Tibial artery (tissue), 4 donors: ENCODE results near the gene RAB11B.
A peak's percentile ranks its signal among the peaks of the same experiment; 100 is the strongest.
"Not testable (repeated sequence)": the region's sequence is repeated elsewhere in the genome, so short reads cannot be mapped to it uniquely, and the experiment has no call there.

ENCODE experiments used
- DNase-seq, 2 donors: peaks; one replicate each; pipeline ENCODE4 v3.0.0-alpha.2; 2019
- H3K27ac ChIP-seq, 2 donors: fragments of 200-600 bp; sonication (generic) in 1 of 2; 1 replicate in 1 of 2; 2 replicates in 1 of 2; pipeline ENCODE4 v1.5.1; 2018 to 2019; ENCODE audit warnings: mild to moderate bottlenecking in 1 of 2
- H3K27me3 ChIP-seq, 2 donors: fragments of 200-600 bp; sonication (generic) in 1 of 2; one replicate each; pipeline versions ENCODE4 v1.5.1 to v1.6.0; 2016 to 2019
- H3K36me3 ChIP-seq, 3 donors: fragments of 200-600 bp; sonication (generic) in 2 of 3; one replicate each; pipeline ENCODE4 v1.5.1; 2016 to 2019; ENCODE audit warnings: mild to moderate bottlenecking in 2 of 3
- H3K4me1 ChIP-seq, 4 donors: fragments of 200-600 bp; sonication (generic) in 2 of 4; 1 replicate in 3 of 4; 2 replicates in 1 of 4; pipeline ENCODE4 v1.5.1; 2016 to 2019
- H3K4me3 ChIP-seq, 2 donors: fragments of 200-600 bp; sonication (generic) in 1 of 2; 1 replicate in 1 of 2; 2 replicates in 1 of 2; pipeline ENCODE4 v1.5.1; 2018 to 2019; ENCODE audit warnings: mild to moderate bottlenecking in 2 of 2
- H3K9me3 ChIP-seq, 3 donors: fragments of 200-600 bp; sonication (generic) in 1 of 3; one replicate each; pipeline ENCODE4 v1.5.1; 2016 to 2019
- CTCF ChIP-seq, 2 experiments: fragments of 200-600 bp in 1 of 2; fragments of 450-650 bp in 1 of 2; IDR thresholded peaks; one replicate each; pipeline ENCODE4 v1.5.1; 2017 to 2019; ENCODE audit warnings: antibody characterized with exemption in 2 of 2, mild to moderate bottlenecking in 1 of 2, moderate library complexity in 1 of 2
- intact Hi-C: fragments of 100-400 bp; cut with DNase I; formaldehyde crosslinking; loops from one replicate; pipeline ENCODE4 v1.15.0; 2023; ENCODE audit warnings: low total_unique reads

RAB11B gene

GRCh38 chr19:8352134-8352827 is 37.9 kb upstream of the RAB11B start:
- DNase-seq, result no peak
- no peaks in the 10 kb centered on the region for H3K36me3 ChIP-seq
- intact Hi-C loops, result loop anchor here (5.0 kb wide), 1 partner anchor 160 kb away; the partner anchor contains the start of gene ZNF414
- peak overlapping the region; percentile 36 to 72 for H3K27ac ChIP-seq
- peak overlapping the region; percentile 20 to 38 for H3K4me3 ChIP-seq
- H3K9me3 ChIP-seq, result no peaks in the 10 kb centered on the region
- no peak for TF ChIP-seq CTCF (IDR thresholded peaks at IDR 0.05)
- H3K27me3 ChIP-seq, result no peaks in the 10 kb centered on the region
- peaks cover 0 to 51% (median 22%) of the 10 kb centered on the region in 4 donors for H3K4me1 ChIP-seq

DNA sequence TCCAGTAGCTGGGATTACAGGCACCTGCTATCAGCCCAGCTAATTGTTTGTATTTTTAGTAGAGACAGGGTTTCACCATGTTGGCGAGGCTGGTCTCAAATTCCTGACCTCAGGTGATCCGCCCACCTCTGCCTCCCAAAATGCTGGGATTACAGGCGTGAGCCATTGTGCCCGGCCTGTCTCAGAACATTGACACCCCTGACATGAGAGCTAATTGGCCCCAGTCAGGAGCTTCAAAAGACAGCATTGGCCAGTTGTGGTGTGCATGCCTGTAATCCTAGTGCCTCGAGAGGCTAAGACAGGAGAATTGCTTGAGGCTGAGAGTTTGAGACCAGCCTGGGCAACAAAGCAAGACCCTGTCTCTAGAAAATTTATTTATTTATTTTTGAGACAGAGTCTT is 37.3 kb upstream of the RAB11B start:
- not testable (repeated sequence) for H3K36me3 ChIP-seq, H3K27me3 ChIP-seq, DNase-seq, H3K9me3 ChIP-seq
- peaks cover 0 to 48% (median 21%) of the 10 kb centered on the region in 4 donors for H3K4me1 ChIP-seq
- H3K27ac ChIP-seq, result peak overlapping the region; percentile 36 to 72
- intact Hi-C loops, result loop anchor here (5.0 kb wide), 1 partner anchor 159 kb away; the partner anchor contains the start of gene ZNF414
- peak overlapping the region in 1 of 2 donors; percentile 38 for H3K4me3 ChIP-seq

- no peaks in the 10 kb centered on the region for H3K27me3 ChIP-seq
- intact Hi-C loops, result no loop called here
- TF ChIP-seq CTCF (IDR thresholded peaks at IDR 0.05), result no peak
- peak; percentile 63 to 83 for DNase-seq
- H3K4me1 ChIP-seq, result peaks cover 0 to 44% (median 20%) of the 10 kb centered on the region in 4 donors
- H3K4me3 ChIP-seq, result no peak overlapping the region
- H3K9me3 ChIP-seq, result no peaks in the 10 kb centered on the region
- H3K36me3 ChIP-seq, result no peaks in the 10 kb centered on the region
- peak overlapping the region; percentile 39 to 49 for H3K27ac ChIP-seq
These were observed 34.3 kb upstream of the RAB11B start for GRCh38 chr19:8355631-8356402.

- TF ChIP-seq CTCF (IDR thresholded peaks at IDR 0.05), result no peak
- no peak for DNase-seq
- no peaks in the 10 kb centered on the region for H3K36me3 ChIP-seq
- no peaks in the 10 kb centered on the region for H3K27me3 ChIP-seq
- H3K9me3 ChIP-seq, result no peaks in the 10 kb centered on the region
- H3K4me3 ChIP-seq, result no peak overlapping the region
- no peak overlapping the region for H3K27ac ChIP-seq
- H3K4me1 ChIP-seq, result peaks cover 2 to 47% (median 27%) of the 10 kb centered on the region in 4 donors
- intact Hi-C loops, result no loop called here
These were observed 33.1 kb upstream of the RAB11B start for GRCh38 chr19:8357007-8357521.

DNA sequence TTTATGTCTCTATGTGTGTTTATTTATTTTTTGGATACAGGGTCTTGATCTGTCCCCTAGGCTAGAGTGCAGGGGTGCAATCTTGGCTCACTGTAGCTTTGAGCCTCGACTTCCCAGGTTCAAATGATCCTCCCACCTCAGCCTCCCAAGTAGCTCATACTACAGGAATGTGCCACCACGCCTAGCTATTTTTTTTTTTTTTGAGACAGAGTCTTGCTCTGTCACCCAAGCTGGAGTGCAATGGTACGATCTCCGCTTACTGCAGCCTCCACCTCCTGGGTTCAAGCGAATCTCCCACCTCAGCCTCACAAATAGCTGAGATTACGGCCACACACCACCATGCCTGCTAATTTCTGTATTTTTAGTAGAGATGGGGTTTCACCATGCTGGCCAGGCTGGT is 31.2 kb upstream of the RAB11B start:
- H3K4me1 ChIP-seq, result peaks cover 4 to 49% (median 32%) of the 10 kb centered on the region in 4 donors
- no peak for DNase-seq
- intact Hi-C loops, result no loop called here
- no peaks in the 10 kb centered on the region for H3K27me3 ChIP-seq
- no peak overlapping the region for H3K27ac ChIP-seq
- H3K4me3 ChIP-seq, result no peak overlapping the region
- H3K9me3 ChIP-seq, result no peaks in the 10 kb centered on the region
- TF ChIP-seq CTCF (IDR thresholded peaks at IDR 0.05), result no peak
- no peaks in the 10 kb centered on the region for H3K36me3 ChIP-seq

DNA sequence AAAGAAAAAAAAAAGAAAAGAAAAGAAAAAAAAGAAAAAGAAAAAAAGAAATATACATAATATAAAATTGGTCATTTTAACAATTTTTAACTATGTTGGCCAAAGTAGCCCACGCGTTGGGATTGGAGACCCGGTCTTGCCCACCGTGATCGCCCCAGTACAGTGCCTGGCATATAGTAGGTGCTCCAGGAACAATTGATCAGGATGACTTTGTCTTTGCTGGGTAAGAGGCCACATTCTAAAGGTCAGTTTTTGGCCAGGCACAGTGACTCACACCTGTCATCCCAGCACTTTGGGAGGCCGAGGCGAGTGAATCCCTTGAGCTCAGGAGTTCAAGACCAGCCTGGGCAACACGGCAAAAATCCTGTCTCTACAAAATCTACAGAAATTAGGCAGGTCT is 30.0 kb upstream of the RAB11B start:
- TF ChIP-seq CTCF (IDR thresholded peaks at IDR 0.05), result no peak
- Histone ChIP-seq H3K4me1 (peaks cover 8 to 49% (median 37%) of the 10 kb centered on the region in 4 donors), H3K9me3 (no peaks in the 10 kb centered on the region), H3K36me3 (no peaks in the 10 kb centered on the region), H3K27ac (no peak overlapping the region), H3K4me3 (no peak overlapping the region), H3K27me3 (no peaks in the 10 kb centered on the region)
- no peak for DNase-seq
- intact Hi-C loops, result no loop called here
